ENCODE measurements around the gene DNAH9. TPM values are rescaled to one million over a fixed set of nuclear protein-coding genes. Genes with fewer than 3 reads are reported as not detected.

The DNAH9 gene
- total and polyA plus RNA-seq, 4 donors: under 0.01 to 0.09 TPM; not detected in 2

DNA sequence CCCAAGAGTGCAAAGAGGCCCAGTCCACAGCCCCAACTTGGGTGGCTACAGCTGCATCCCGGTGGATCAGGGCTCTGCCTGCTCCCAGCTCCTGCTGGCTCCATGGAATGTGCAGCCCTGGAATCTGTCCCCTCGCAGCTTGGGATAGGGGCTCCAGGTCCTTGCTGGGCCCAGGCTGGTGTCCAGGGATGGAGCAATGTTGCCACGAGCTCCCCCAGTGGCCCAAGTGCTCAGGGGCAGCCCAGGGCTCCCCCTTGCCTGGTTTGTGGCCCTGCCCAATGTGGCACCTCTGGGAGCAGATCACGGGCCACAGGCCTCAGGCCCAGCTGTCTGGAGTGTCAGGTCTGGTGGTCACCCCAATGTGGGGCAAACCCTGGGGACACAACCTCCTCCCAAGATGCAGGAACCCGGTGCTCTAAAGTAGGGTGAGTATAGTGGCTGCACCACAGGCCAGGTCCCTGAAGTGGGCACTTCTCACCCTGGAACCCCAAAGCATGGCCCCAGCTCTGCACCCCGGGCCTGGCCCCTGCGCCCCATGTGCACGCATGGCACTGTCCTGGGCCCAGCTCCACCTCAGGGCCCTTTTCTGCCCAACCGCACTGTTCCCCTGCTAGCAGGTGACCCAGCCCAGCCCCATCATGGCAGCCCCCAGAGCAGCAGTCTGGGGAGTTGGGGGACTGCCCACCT, 14.8 kb upstream of the DNAH9 start:
- DNase-seq (ENCODE audit: low spot score): no peak
- Histone ChIP-seq H3K4me3 (ENCODE audit: low read depth in 1 of 3, low read length in 3 of 3) (no peak overlapping the region), H3K27me3 (ENCODE audit: control insufficient read depth in 4 of 4, insufficient read depth in 4 of 4, low read length in 3 of 4) (no peaks in the 10 kb centered on the region), H3K9me3 (ENCODE audit: control insufficient read depth in 4 of 4, low read length in 3 of 4) (peaks cover 0 to 4% (median 0%) of the 10 kb centered on the region in 4 donors), H3K4me1 (ENCODE audit: control insufficient read depth in 4 of 4, insufficient read depth in 4 of 4, low read length in 3 of 4) (no peaks in the 10 kb centered on the region), H3K36me3 (ENCODE audit: control insufficient read depth in 4 of 4, insufficient read depth in 3 of 4, low read depth in 1 of 4, low read length in 3 of 4) (no peaks in the 10 kb centered on the region), H3K9ac (ENCODE audit: low read depth in 1 of 2, low read length in 2 of 2) (no peak overlapping the region), H3K27ac (ENCODE audit: low read depth in 1 of 2, low read length in 2 of 2) (no peak overlapping the region)
- TF ChIP-seq TAF1 (conservative IDR thresholded peaks at IDR 0.05): no peak
- TF ChIP-seq, protein P1, sequence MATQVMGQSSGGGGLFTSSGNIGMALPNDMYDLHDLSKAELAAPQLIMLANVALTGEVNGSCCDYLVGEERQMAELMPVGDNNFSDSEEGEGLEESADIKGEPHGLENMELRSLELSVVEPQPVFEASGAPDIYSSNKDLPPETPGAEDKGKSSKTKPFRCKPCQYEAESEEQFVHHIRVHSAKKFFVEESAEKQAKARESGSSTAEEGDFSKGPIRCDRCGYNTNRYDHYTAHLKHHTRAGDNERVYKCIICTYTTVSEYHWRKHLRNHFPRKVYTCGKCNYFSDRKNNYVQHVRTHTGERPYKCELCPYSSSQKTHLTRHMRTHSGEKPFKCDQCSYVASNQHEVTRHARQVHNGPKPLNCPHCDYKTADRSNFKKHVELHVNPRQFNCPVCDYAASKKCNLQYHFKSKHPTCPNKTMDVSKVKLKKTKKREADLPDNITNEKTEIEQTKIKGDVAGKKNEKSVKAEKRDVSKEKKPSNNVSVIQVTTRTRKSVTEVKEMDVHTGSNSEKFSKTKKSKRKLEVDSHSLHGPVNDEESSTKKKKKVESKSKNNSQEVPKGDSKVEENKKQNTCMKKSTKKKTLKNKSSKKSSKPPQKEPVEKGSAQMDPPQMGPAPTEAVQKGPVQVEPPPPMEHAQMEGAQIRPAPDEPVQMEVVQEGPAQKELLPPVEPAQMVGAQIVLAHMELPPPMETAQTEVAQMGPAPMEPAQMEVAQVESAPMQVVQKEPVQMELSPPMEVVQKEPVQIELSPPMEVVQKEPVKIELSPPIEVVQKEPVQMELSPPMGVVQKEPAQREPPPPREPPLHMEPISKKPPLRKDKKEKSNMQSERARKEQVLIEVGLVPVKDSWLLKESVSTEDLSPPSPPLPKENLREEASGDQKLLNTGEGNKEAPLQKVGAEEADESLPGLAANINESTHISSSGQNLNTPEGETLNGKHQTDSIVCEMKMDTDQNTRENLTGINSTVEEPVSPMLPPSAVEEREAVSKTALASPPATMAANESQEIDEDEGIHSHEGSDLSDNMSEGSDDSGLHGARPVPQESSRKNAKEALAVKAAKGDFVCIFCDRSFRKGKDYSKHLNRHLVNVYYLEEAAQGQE (IDR thresholded peaks at IDR 0.05): no peak
- TF ChIP-seq, protein P2, sequence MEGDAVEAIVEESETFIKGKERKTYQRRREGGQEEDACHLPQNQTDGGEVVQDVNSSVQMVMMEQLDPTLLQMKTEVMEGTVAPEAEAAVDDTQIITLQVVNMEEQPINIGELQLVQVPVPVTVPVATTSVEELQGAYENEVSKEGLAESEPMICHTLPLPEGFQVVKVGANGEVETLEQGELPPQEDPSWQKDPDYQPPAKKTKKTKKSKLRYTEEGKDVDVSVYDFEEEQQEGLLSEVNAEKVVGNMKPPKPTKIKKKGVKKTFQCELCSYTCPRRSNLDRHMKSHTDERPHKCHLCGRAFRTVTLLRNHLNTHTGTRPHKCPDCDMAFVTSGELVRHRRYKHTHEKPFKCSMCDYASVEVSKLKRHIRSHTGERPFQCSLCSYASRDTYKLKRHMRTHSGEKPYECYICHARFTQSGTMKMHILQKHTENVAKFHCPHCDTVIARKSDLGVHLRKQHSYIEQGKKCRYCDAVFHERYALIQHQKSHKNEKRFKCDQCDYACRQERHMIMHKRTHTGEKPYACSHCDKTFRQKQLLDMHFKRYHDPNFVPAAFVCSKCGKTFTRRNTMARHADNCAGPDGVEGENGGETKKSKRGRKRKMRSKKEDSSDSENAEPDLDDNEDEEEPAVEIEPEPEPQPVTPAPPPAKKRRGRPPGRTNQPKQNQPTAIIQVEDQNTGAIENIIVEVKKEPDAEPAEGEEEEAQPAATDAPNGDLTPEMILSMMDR (IDR thresholded peaks at IDR 0.05; ENCODE audit: low read depth, low read length, missing input control): no peak
- no peak for TF ChIP-seq FOXA2 (IDR thresholded peaks at IDR 0.05)
- no peak for TF ChIP-seq RAD21 (IDR thresholded peaks at IDR 0.05)
- no peak for TF ChIP-seq JUND (IDR thresholded peaks at IDR 0.05)
- TF ChIP-seq NR2F2 (IDR thresholded peaks at IDR 0.05): no peak
- no peak for TF ChIP-seq HNF4A (conservative IDR thresholded peaks at IDR 0.05)
- no peak for TF ChIP-seq EGR1 (IDR thresholded peaks at IDR 0.05; ENCODE audit: low read depth in 2 of 2)
- no peak for TF ChIP-seq YY1 (IDR thresholded peaks at IDR 0.05)
- TF ChIP-seq GABPA (IDR thresholded peaks at IDR 0.05 in 1 of 2, conservative IDR thresholded peaks at IDR 0.05 in 1 of 2): no peak
- TF ChIP-seq HNF4G (IDR thresholded peaks at IDR 0.05): no peak
- no peak for TF ChIP-seq RXRA (IDR thresholded peaks at IDR 0.05)
- TF ChIP-seq FOXA1 (IDR thresholded peaks at IDR 0.05): no peak
- TF ChIP-seq, protein P3, sequence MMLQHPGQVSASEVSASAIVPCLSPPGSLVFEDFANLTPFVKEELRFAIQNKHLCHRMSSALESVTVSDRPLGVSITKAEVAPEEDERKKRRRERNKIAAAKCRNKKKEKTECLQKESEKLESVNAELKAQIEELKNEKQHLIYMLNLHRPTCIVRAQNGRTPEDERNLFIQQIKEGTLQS (IDR thresholded peaks at IDR 0.05): no peak
- WGBS: 80% methylated on average over 9 of the region's 9 CpGs

DNA sequence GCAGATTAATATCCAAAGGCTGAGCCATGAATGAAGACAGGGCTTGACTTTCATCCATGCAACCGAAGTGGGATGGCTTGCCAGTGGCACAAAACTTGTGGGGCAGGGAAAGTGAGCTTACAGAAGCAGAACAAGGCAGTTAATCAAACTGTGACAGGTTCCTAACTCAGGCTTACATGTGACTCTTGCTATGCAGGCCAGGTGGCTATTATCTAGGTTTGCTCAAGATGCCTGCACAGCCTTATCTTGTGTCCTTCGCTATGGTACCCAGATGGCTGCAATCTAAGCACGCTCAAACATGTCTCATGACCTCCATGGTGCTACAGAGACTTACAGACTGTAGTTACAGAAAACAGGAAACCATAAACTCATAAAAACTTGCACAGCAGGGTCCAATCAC, 8.6 kb upstream of the DNAH9 start:
- no peaks in the 10 kb centered on the region for H3K4me1 ChIP-seq (ENCODE audit: control insufficient read depth in 4 of 4, insufficient read depth in 4 of 4, low read length in 3 of 4)
- DNase-seq (ENCODE audit: low spot score): no peak
- 63% methylated on average over 3 of the region's 3 CpGs for WGBS
- H3K36me3 ChIP-seq (ENCODE audit: control insufficient read depth in 4 of 4, insufficient read depth in 3 of 4, low read depth in 1 of 4, low read length in 3 of 4): no peaks in the 10 kb centered on the region
- H3K9me3 ChIP-seq (ENCODE audit: control insufficient read depth in 4 of 4, low read length in 3 of 4): no peaks in the 10 kb centered on the region
- H3K27ac ChIP-seq (ENCODE audit: low read depth in 1 of 2, low read length in 2 of 2): no peak overlapping the region
- H3K4me3 ChIP-seq (ENCODE audit: low read depth in 1 of 3, low read length in 3 of 3): no peak overlapping the region
- no peaks in the 10 kb centered on the region for H3K27me3 ChIP-seq (ENCODE audit: control insufficient read depth in 4 of 4, insufficient read depth in 4 of 4, low read length in 3 of 4)
- TF ChIP-seq FOXA1 (IDR thresholded peaks at IDR 0.05): no peak
- no peak for TF ChIP-seq RAD21 (IDR thresholded peaks at IDR 0.05)
- TF ChIP-seq TAF1 (conservative IDR thresholded peaks at IDR 0.05): no peak
- TF ChIP-seq, protein P3 (IDR thresholded peaks at IDR 0.05): no peak
- no peak overlapping the region for H3K9ac ChIP-seq (ENCODE audit: low read depth in 1 of 2, low read length in 2 of 2)

Data from liver (tissue), 9 donors.